HG03064 (cell line): ENCODE results near the gene NDUFB2.
"Not testable (repeated sequence)": the region's sequence is repeated elsewhere in the genome, so short reads cannot be mapped to it uniquely, and the experiment has no call there.

Experiments used
- ATAC-seq: cut with Tn5 transposase; IDR thresholded peaks from one replicate; pipeline ENCODE4 v1.9.1; 2021; ENCODE audit warnings: low read depth; ENCODE audit not compliant: unreplicated experiment

Gene NDUFB2

DNA sequence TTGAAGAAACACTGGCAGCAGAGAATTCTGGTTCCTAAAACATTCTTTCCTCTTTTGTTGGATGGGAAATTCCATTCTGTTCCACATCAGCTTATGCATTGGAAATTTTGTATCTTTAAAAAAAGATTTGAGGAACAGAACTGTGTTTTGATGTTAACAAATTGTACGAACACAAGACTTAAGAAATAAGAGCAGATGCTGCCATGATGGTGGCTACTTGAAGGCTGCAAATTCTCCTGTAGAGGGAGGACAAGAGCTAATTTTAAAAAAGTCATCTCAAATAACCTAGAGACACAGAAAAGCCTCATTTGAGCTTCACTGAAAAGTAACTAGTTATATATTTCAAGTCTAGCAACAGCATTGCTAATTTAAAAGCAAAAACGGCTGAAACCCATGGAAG is 29.8 kb downstream of the NDUFB2 start:
- ATAC-seq, result no peak

DNA sequence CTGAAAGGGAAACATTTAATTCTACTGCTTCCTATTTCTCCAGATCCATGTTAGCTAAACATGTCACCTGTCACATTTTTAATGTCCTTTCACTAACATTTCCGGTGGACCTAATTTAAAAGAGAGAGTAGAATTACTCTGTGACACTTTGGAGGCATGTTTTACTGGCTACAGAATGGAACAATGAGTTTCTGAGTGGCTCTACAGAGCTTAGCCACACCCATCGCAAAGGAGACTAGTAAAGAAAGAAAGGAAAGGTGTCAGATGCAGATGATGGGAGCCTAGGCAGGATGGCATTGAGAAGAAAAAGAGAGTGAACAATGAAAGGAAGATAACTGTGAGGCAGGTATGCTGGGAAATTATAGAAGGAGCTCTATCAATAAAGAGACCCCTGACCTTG is 35.9 kb downstream of the NDUFB2 start:
- ATAC-seq, result no peak

GRCh38 chr7:140734096-140734495 is 37.6 kb downstream of the NDUFB2 start:
- no peak for ATAC-seq

DNA sequence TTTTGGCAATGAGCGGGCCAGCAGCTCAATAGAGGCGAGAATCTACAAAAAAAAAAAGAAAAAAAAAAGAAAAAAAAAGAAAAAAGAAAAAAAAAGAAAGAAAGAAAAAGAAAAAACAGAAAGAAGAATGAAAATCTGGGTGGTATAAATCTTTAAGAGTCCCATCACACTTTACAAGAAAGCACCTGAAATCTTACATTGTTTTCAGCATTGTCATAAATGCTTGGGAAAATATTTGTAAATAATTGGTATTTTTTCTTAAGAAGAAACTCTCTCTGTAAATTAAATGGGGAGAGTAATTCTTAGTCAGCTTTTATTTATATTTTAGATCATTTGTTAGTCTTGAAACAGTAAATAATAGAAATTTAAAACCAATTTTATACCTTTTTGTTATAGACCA is 38.2 kb downstream of the NDUFB2 start:
- no peak for ATAC-seq

DNA sequence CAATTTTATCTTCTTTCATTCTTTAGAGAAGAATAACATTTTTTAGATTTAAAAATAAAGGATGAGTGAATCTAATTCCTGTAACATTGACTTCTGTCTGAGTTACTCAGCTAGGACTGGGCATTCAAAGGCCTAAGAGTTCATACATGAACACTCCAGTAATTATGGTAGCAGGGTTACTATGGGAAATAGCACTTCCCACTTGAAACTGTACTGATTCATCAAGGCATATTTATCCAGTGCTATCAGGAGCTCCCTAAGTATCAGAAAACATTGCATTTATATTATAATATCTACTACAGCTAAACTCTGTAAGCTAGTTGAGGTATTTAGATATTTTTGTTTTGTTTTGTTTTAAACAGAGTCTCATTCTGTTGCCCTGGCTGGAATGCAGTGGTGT is 41.8 kb downstream of the NDUFB2 start:
- ATAC-seq, result no peak

DNA sequence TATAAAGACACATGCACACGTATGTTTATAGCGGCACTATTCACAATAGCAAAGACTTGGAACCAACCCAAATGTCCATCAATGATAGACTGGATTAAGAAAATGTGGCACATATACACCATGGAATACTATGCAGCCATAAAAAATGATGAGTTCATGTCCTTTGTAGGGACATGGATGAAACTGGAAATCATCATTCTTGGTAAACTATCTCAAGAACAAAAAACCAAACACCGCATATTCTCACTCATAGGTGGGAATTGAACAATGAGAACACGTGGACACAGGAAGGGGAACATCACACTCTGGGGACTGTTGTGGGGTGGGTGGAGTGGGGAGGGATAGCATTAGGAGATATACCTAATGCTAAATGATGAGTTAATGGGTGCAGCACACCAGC is 46.7 kb downstream of the NDUFB2 start:
- not testable (repeated sequence) for ATAC-seq

GRCh38 chr7:140744005-140744404 is 47.5 kb downstream of the NDUFB2 start:
- no peak for ATAC-seq

DNA sequence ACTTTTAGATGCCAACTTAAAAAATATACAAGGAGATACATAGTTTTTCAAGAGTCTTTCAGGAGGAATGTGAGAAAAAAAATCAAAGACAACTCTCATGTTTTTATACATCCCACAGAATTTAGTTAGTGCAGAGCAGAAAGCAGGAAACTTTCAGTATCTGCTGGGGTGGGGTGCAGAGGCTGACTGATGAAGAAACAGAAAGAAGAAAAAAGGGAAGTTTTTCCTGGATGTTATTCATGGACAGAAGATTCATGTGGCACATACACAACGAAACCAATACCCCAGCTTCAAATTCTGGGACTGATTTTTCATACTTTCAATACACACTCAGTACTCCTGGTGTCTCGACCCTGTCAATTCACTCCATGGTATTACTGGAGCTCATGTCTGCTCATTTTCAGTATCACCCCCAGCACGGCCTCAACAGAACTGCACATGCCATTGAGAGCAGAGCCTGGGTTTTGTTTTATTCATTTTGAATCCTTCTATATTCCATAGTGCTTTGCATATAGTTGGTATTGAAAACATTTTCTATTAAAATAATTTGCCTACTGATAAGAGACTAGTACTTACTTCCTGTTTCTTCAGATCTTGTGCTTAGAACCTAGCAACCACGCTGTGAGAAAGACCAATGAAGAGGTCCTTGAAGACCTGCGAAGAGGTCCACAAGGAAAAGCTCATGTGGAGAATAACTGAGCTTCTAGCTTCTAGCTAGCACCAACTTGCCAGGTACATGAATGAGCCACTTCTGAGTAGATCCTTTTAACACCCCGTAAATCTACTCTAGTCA is 49.0 kb downstream of the NDUFB2 start:
- no peak for ATAC-seq

DNA sequence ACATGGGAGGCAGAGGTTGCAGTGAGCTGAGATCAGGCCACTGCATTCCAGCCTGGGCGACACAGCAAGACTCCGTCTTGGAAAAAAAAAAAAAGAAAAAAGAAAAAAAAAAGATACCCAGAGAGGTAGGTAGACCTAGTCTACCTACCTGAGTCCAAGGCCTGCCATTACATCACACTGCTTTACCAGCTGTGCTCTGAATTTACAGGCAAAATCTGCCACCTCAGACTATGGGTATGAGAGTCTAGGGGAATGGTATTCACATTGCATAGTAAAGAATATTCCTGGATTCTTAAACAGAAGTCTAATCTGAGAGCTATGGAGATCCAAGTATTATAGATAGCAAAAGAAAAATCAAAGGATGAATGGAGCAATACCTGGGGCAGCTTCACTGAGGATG is 50.2 kb downstream of the NDUFB2 start:
- ATAC-seq, result no peak

DNA sequence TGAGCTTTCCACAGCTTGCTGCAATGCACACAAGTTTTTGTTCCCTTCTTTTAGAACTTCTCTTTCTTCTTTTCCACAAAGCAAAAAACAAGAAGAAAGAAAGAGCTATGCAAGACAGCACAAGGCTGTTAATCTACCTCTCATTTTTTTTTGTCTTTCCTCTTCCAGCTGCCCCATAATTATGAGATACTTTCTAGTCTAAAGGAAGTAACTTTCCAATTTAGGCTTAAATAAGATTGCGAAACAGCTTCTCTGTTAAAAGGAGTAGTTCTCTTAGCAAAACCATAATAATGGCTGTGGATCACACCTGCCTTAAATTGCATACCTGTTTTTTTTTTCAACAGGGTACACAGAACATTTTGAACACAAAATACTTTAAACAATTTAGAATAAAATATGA is 56.0 kb downstream of the NDUFB2 start:
- no peak for ATAC-seq

DNA sequence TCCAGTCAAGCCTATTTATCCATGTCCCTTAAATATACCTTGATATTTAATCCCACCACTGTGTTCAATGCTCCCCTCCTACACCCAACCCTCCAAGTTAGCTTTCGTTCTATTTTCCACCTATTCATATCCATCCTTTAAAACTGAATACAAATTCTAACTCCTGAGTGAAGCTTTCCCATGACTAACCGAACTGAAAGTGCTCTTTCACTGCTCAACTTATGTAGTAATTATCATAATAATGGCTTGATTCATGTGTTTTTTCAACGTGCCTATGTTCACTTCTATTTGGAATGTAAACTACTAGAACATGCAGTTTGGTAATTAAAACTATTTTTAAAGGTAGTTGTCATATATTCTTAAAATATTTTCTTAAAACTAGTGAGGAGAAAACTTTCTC is 58.0 kb downstream of the NDUFB2 start:
- ATAC-seq, result no peak
